Stomach (tissue), 4 donors: ENCODE results near the gene MEGF10.

ENCODE experiments used
- CTCF ChIP-seq, 7 experiments: fragments of 450-650 bp in 4 of 7; fragments of 200-600 bp in 3 of 7; sonication (generic) in 3 of 7; IDR thresholded peaks; one replicate each; pipeline ENCODE4 v1.5.1; 2016 to 2019; ENCODE audit warnings: antibody characterized with exemption in 7 of 7, control low read depth in 2 of 7, mild to moderate bottlenecking in 1 of 7
- POLR2A ChIP-seq, 4 donors: fragments of 450-650 bp; IDR thresholded peaks; one replicate each; pipeline ENCODE4 v1.6.1; 2016; ENCODE audit warnings: antibody characterized with exemption in 4 of 4, control low read depth in 2 of 4, mild to moderate bottlenecking in 1 of 4, moderate library complexity in 1 of 4
- POLR2AphosphoS5 ChIP-seq, 3 donors: sonication (generic); formaldehyde crosslinking; IDR thresholded peaks; one replicate each; pipeline ENCODE4 v1.6.1; 2016; ENCODE audit warnings: antibody characterized with exemption in 3 of 3

GRCh38 chr5:127358740-127359139 is 68.1 kb downstream of the MEGF10 start:
- TF ChIP-seq POLR2A (IDR thresholded peaks at IDR 0.05) (no peak), CTCF (IDR thresholded peaks at IDR 0.05) (no peak), POLR2AphosphoS5 (IDR thresholded peaks at IDR 0.05) (no peak)
